OCI-LY1 (cell line): ENCODE measurements around the gene PDIA3.
A peak's percentile ranks its signal among the peaks of the same experiment; 100 is the strongest.
"Not testable (repeated sequence)": the region's sequence is repeated elsewhere in the genome, so short reads cannot be mapped to it uniquely, and the experiment has no call there.

Experiments used
- H2AFZ ChIP-seq: fragments of 200-600 bp; sonication (generic), shearing (Covaris generic); 2 replicates; pipeline ENCODE4 v1.6.0; 2014; ENCODE audit warnings: antibody characterized with exemption, mild to moderate bottlenecking, low read length
- H3F3A ChIP-seq: fragments of 200-600 bp; sonication (generic), shearing (Covaris generic); 2 replicates; pipeline ENCODE4 v1.6.0; 2014; ENCODE audit warnings: mild to moderate bottlenecking, antibody characterized with exemption, low read length, moderate library complexity; ENCODE audit not compliant: insufficient read depth
- H3K27ac ChIP-seq: fragments of 200-600 bp; sonication (generic); 2 replicates; pipeline ENCODE4 v1.5.1; 2014; ENCODE audit warnings: low read length, mixed run types, mild to moderate bottlenecking, low read depth; ENCODE audit not compliant: poor library complexity, severe bottlenecking
- H3K27me3 ChIP-seq: fragments of 200-600 bp; sonication (generic); 2 replicates; pipeline ENCODE4 v1.6.0; 2014; ENCODE audit warnings: antibody characterized with exemption, mild to moderate bottlenecking, low read length, moderate library complexity; ENCODE audit not compliant: insufficient read depth
- H3K36me3 ChIP-seq: fragments of 200-600 bp; sonication (generic); 2 replicates; pipeline ENCODE4 v1.6.1; 2014; ENCODE audit warnings: mild to moderate bottlenecking, antibody characterized with exemption, low read length, moderate library complexity, mixed read lengths; ENCODE audit not compliant: insufficient read depth
- H3K4me1 ChIP-seq: fragments of 200-600 bp; sonication (generic); 2 replicates; pipeline ENCODE4 v1.5.1; 2014; ENCODE audit warnings: mild to moderate bottlenecking, low read length, moderate library complexity; ENCODE audit not compliant: insufficient read depth, severe bottlenecking
- H3K4me2 ChIP-seq: fragments of 200-600 bp; sonication (generic), shearing (Covaris generic); 2 replicates; pipeline ENCODE4 v1.6.1; 2014; ENCODE audit warnings: low read length
- H3K4me3 ChIP-seq: fragments of 200-600 bp; sonication (generic); 2 replicates; pipeline ENCODE4 v1.5.1; 2014; ENCODE audit warnings: low read length, low read depth, mild to moderate bottlenecking, mixed read lengths; ENCODE audit not compliant: poor library complexity, severe bottlenecking
- H3K79me2 ChIP-seq: fragments of 200-600 bp; shearing (Covaris generic); 2 replicates; pipeline ENCODE4 v1.6.1; 2016; ENCODE audit warnings: mixed run types, low read length, mixed read lengths; ENCODE audit not compliant: insufficient read depth
- H3K9ac ChIP-seq: fragments of 200-600 bp; sonication (generic), shearing (Covaris generic); 2 replicates; pipeline ENCODE4 v1.6.1; 2014; ENCODE audit warnings: mild to moderate bottlenecking, low read length, mixed read lengths
- H3K9me2 ChIP-seq: fragments of 200-600 bp; sonication (generic), shearing (Covaris generic); 2 replicates; pipeline ENCODE4 v1.6.1; 2014; ENCODE audit warnings: low read depth, mild to moderate bottlenecking, low read length, mixed read lengths
- H3K9me3 ChIP-seq: fragments of 200-600 bp; shearing (Covaris generic); 2 replicates; pipeline ENCODE4 v1.6.1; 2014; ENCODE audit warnings: low read length, mixed read lengths
- H4K20me1 ChIP-seq: fragments of 200-600 bp; sonication (generic), shearing (Covaris generic); 2 replicates; pipeline ENCODE4 v1.6.0; 2016; ENCODE audit warnings: mild to moderate bottlenecking, low read length; ENCODE audit not compliant: insufficient read depth
- EZH2 ChIP-seq: fragments of 200-600 bp; sonication (generic), shearing (Covaris generic); IDR thresholded peaks from 2 replicates; pipeline ENCODE4 v1.8.0; 2017; ENCODE audit warnings: borderline replicate concordance, mixed run types, mild to moderate bottlenecking, antibody characterized with exemption, low read length, moderate library complexity, mixed read lengths
- TF ChIP-seq, protein P1 (sequence below): fragments of 200-600 bp; sonication (generic), shearing (Covaris generic); IDR thresholded peaks from 2 replicates; pipeline ENCODE4 v1.5.1; 2017; ENCODE audit warnings: mild to moderate bottlenecking, antibody characterized with exemption, low read length, moderate library complexity, mixed read lengths

Gene PDIA3

DNA sequence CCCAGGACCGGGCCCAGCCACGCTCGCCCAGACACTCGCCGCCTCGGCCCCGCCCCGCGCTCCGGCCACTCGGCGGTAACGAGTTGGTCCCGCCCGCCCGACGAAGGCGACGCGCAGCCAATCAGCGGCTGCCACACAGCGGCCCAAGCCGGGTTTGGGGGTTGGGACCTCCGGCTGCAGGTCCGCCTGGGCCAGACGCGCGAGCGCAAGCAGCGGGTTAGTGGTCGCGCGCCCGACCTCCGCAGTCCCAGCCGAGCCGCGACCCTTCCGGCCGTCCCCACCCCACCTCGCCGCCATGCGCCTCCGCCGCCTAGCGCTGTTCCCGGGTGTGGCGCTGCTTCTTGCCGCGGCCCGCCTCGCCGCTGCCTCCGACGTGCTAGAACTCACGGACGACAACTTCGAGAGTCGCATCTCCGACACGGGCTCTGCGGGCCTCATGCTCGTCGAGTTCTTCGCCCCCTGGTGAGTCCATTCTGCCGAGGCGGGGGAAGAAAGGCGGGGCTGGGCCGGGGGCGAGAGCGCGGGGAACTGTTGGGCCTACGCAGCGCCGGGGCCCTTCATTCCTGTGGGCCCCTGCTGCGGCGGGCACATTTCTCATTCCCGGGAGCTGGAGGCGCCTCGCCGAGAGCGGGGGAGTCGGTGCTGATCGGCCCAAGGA is at the start of gene PDIA3:
TSS of gene PDIA3 (plus strand) at position 194 of the 658 bp plus-strand sequence. CDS start at position 296, 102 bp downstream.
- H3K9ac ChIP-seq: peak within 1 kb of the TSS; percentile 97
- not testable (repeated sequence) for H3K9me2 ChIP-seq, H4K20me1 ChIP-seq, H3K9me3 ChIP-seq, H2AFZ ChIP-seq, H3F3A ChIP-seq, H3K27me3 ChIP-seq
- peak within 1 kb of the TSS; percentile 73 for H3K4me2 ChIP-seq
- peak within 1 kb of the TSS; percentile 72 for H3K4me3 ChIP-seq
- peaks cover 48% of the 10 kb centered on the region for H3K79me2 ChIP-seq
- peak within 1 kb of the TSS; percentile 87 for H3K27ac ChIP-seq
- peaks cover 63% of the 10 kb centered on the region for H3K4me1 ChIP-seq
- H3K36me3 ChIP-seq: peaks cover 33% of the 10 kb centered on the region

DNA sequence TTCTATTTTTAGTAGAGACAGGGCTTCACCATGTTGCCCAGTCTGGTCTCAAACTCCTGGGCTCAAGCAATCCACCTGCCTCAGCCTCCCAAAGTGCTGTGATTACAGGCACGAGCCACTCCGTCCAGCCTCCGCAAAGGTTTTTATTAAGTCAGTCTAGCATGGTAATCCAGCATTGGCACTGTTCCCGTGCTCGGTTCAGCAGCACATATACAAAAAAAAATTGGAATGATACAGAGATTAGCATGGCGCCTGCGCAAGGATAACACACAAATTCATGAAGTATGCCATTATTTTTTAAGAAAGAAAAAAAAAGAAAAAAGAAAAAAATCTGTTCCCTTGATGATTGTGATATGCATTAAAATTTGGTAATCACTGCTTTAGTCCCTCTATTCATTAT is 44.1 kb upstream of the PDIA3 start:
- no peaks in the 10 kb centered on the region for H3K27me3 ChIP-seq
- no peaks in the 10 kb centered on the region for H3K36me3 ChIP-seq
- TF ChIP-seq, protein P1, sequence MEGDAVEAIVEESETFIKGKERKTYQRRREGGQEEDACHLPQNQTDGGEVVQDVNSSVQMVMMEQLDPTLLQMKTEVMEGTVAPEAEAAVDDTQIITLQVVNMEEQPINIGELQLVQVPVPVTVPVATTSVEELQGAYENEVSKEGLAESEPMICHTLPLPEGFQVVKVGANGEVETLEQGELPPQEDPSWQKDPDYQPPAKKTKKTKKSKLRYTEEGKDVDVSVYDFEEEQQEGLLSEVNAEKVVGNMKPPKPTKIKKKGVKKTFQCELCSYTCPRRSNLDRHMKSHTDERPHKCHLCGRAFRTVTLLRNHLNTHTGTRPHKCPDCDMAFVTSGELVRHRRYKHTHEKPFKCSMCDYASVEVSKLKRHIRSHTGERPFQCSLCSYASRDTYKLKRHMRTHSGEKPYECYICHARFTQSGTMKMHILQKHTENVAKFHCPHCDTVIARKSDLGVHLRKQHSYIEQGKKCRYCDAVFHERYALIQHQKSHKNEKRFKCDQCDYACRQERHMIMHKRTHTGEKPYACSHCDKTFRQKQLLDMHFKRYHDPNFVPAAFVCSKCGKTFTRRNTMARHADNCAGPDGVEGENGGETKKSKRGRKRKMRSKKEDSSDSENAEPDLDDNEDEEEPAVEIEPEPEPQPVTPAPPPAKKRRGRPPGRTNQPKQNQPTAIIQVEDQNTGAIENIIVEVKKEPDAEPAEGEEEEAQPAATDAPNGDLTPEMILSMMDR: no peak
- TF ChIP-seq EZH2: no peak
- H3K4me2 ChIP-seq: no peak overlapping the region
- H3K9me2 ChIP-seq: no peaks in the 10 kb centered on the region
- no peak overlapping the region for H3K27ac ChIP-seq
- no peaks in the 10 kb centered on the region for H3K79me2 ChIP-seq
- no peaks in the 10 kb centered on the region for H3F3A ChIP-seq
- no peaks in the 10 kb centered on the region for H3K9me3 ChIP-seq
- H4K20me1 ChIP-seq: no peaks in the 10 kb centered on the region
- H2AFZ ChIP-seq: no peak overlapping the region
- no peak overlapping the region for H3K9ac ChIP-seq
- no peaks in the 10 kb centered on the region for H3K4me1 ChIP-seq
- H3K4me3 ChIP-seq: no peak overlapping the region

DNA sequence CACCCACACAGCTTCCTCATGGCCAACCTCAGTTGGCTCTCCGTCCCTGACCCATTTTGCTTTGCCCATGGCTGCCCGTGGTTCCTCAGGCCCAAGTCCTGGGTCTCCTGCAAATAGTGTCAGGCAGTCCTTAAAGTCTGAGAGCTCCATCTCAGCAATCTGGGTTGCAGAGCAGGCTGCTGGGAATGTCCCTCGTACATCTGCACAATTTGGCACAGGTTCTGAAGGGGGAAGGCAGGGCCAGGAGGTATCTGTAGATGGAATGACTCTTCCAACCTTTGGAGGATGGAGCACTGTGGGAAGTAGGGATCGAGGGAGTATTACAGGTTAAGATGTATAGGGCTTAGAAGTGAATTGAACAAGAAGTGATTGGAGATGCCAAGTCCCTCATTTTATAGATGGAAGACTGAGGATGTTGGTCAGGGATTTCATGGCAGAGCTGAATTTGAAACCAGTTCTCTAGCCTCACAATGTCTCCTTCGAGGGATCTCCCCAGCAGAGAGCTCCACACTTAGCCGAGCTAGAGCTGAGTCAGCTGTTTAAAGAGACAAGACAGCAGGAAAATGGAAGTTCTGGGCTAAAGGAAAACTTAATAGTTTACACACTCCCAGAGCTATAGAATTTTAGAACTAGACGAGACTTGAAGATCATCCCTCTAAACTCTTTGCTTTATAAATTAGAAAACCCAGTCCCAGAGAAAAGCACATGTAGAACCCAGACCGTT is 43.4 kb upstream of the PDIA3 start:
- no peak overlapping the region for H3K4me3 ChIP-seq
- H2AFZ ChIP-seq: no peak overlapping the region
- H3F3A ChIP-seq: no peaks in the 10 kb centered on the region
- no peaks in the 10 kb centered on the region for H4K20me1 ChIP-seq
- TF ChIP-seq EZH2: no peak
- TF ChIP-seq, protein P1: no peak
- H3K4me2 ChIP-seq: no peak overlapping the region
- no peak overlapping the region for H3K27ac ChIP-seq
- no peaks in the 10 kb centered on the region for H3K9me3 ChIP-seq
- no peaks in the 10 kb centered on the region for H3K79me2 ChIP-seq
- no peaks in the 10 kb centered on the region for H3K27me3 ChIP-seq
- H3K9me2 ChIP-seq: no peaks in the 10 kb centered on the region
- H3K36me3 ChIP-seq: no peaks in the 10 kb centered on the region
- no peak overlapping the region for H3K9ac ChIP-seq
- no peaks in the 10 kb centered on the region for H3K4me1 ChIP-seq

DNA sequence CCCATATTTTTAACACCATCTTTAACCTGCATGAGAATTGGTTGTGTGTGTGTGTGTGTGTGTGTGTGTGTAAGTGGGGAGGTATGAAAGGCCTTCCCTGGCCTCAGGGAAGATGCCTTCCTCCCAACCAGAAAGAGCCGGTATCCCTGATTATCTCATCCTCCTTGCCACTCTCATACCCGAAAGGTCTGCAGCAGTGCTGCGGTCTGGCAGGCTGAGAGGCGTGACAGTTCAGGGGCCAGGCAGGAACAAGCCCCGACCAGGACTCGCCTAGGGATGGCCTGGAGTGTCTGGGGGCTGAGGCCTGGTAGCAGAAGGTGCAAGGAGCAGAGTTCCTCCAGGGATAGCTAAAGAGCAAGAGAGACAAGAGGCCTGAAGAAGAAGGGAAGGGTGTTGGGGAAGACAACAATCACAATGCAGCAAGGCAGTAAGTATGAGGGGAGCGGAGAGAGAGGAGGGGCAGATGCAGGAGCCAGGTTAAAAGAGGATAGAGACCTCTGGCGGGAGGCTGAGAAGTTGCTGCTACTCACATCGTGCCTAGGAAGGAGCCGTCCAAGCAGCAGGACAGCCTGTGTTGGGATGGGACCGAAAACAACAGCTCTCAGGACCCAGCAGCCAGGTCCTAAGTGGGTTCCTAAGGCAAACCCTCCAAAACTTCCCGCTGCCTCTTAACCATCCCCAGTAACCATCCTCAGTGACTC is 35.7 kb upstream of the PDIA3 start:
- not testable (repeated sequence) for H3K79me2 ChIP-seq, H3K4me3 ChIP-seq, H3K9ac ChIP-seq, H3K4me1 ChIP-seq, H3K36me3 ChIP-seq, H3K9me3 ChIP-seq, H3K27ac ChIP-seq, H4K20me1 ChIP-seq, H2AFZ ChIP-seq, H3K27me3 ChIP-seq, H3K9me2 ChIP-seq, H3K4me2 ChIP-seq, H3F3A ChIP-seq
